Measurements from ENCODE around the gene SERPINI1. TPM values are rescaled to one million over a fixed set of nuclear protein-coding genes. Genes with fewer than 3 reads are reported as not detected.

The SERPINI1 gene
- polyA plus RNA-seq, 1 experiment: 0.91 TPM

DNA sequence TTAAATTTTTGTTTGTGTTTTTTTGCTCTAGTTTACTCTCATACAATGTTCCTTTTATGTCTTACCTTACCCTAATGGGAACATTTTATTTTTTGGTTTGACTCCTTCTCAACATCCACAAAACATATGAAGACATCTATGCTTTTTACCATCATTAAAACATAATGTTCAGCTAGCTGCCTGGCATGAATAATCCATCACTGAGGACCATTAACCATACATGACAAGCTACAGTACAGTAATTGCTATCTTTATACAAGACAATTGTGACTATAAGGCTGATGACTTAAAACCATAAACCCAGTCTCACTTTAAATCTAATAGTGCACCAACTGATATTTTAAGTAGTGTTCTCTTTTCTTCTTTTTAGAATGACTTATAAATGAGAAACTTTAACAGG lies 13.7 kb downstream of the SERPINI1 start:
- ChIA-PET POLR2A (no interaction called here), CTCF (interaction anchor here (1.0 kb wide), 1 partner anchor 12 kb away, joined by 3 read pairs; no protein-coding TSS in a partner anchor)
- DNase-seq (ENCODE audit: low read depth): no peak

DNA sequence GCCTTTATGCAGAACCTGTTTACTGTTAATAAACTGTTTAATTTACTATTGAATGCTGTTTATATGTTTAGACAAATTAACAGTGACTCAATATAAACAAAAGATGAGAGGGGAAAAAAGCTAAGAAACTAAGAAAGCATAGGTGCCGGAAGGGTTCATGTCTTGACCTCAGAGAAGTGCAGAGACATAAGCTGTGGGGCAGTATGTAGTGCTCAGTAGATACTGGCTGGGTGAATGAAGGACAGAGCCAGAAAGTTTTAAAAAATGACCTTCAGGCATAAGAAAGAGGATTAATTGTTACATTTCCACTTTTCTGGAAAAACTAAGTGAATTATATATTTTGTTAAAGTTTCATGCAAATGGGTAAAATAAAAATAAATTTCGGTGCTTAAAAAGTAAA lies 14.2 kb downstream of the SERPINI1 start:
- no peak for DNase-seq (ENCODE audit: low read depth)
- CTCF ChIA-PET: interaction anchor here (1.0 kb wide), 1 partner anchor 11 kb away, joined by 3 read pairs; no protein-coding TSS in a partner anchor
- no peak overlapping the region for H3K4me3 ChIP-seq (ENCODE audit: low read depth, low read length)
- POLR2A ChIA-PET: no interaction called here
- no peaks in the 10 kb centered on the region for H3K36me3 ChIP-seq (ENCODE audit: control insufficient read depth, insufficient read depth, low read length)
- H3K27me3 ChIP-seq (ENCODE audit: control insufficient read depth, insufficient read depth, low read length): no peaks in the 10 kb centered on the region
- TF ChIP-seq, protein P1, sequence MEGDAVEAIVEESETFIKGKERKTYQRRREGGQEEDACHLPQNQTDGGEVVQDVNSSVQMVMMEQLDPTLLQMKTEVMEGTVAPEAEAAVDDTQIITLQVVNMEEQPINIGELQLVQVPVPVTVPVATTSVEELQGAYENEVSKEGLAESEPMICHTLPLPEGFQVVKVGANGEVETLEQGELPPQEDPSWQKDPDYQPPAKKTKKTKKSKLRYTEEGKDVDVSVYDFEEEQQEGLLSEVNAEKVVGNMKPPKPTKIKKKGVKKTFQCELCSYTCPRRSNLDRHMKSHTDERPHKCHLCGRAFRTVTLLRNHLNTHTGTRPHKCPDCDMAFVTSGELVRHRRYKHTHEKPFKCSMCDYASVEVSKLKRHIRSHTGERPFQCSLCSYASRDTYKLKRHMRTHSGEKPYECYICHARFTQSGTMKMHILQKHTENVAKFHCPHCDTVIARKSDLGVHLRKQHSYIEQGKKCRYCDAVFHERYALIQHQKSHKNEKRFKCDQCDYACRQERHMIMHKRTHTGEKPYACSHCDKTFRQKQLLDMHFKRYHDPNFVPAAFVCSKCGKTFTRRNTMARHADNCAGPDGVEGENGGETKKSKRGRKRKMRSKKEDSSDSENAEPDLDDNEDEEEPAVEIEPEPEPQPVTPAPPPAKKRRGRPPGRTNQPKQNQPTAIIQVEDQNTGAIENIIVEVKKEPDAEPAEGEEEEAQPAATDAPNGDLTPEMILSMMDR (IDR thresholded peaks at IDR 0.05; ENCODE audit: insufficient read depth, low read depth, low read length): no peak

More for the DNA sequence above, 13.7 kb downstream of the SERPINI1 start:
- H3K36me3 ChIP-seq (ENCODE audit: control insufficient read depth, insufficient read depth, low read length): no peaks in the 10 kb centered on the region
- H3K4me3 ChIP-seq (ENCODE audit: low read depth, low read length): no peak overlapping the region
- no peaks in the 10 kb centered on the region for H3K27me3 ChIP-seq (ENCODE audit: control insufficient read depth, insufficient read depth, low read length)
- TF ChIP-seq, protein P1 (IDR thresholded peaks at IDR 0.05; ENCODE audit: insufficient read depth, low read depth, low read length): no peak

DNA sequence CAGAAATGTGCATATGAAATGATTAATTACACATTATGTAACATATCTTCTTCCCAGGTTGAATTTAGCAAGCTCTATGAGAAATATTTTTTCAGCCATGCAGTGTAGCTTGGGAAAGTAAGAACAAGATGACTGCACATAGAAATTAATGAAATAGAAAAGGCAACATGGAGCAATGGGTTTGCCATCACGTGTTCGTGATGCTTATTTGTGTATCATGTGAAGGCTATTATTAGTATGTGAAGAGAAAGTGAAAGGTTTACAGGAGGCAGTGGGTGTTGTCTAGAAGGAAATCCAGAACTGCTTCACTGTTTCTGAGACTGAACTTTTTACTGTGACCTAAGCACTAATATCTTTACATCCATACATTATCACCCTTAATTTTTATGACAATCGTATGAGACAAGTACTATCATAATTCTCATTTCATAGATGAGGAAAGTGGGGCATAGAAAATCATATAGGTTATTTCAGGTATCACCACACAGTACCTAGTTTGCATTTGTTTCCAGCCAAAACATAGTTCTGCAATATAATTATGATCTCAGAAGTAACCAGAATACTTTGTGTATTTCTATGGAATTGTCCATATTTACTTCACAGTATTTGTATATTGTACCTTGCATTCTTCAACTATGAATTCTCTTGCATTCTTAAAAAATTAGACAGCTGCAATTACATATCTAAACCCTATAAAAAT lies 14.9 kb downstream of the SERPINI1 start:
- DNase-seq (ENCODE audit: low read depth): no peak
- TF ChIP-seq, protein P1 (IDR thresholded peaks at IDR 0.05; ENCODE audit: insufficient read depth, low read depth, low read length): no peak

DNA sequence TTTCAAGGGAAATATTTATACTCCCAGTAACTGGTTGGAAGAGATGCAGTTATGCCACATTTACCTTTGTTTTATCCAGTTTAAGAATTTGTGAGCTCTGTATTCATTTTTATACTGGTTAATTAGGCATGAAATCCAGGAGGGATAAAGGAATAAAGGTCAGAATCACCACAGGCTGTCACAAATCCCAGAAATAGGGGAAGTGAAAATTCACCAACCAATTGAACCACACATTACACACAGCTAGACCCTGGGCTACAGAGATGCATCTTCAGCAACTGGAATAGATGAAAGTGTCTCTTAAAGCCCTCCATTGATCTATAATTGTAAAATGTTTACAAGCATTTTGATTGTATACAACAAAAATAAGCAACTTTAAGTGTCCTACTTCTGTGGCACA lies 18.5 kb downstream of the SERPINI1 start:
- H3K36me3 ChIP-seq (ENCODE audit: control insufficient read depth, insufficient read depth, low read length): no peaks in the 10 kb centered on the region
- no peak for DNase-seq (ENCODE audit: low read depth)
- TF ChIP-seq, protein P1 (IDR thresholded peaks at IDR 0.05; ENCODE audit: insufficient read depth, low read depth, low read length): no peak
- H3K4me3 ChIP-seq (ENCODE audit: low read depth, low read length): no peak overlapping the region
- ChIA-PET POLR2A (no interaction called here), CTCF (interaction anchor here (1.8 kb wide), 1 partner anchor 13 kb away, joined by 6 read pairs; no protein-coding TSS in a partner anchor)
- no peaks in the 10 kb centered on the region for H3K27me3 ChIP-seq (ENCODE audit: control insufficient read depth, insufficient read depth, low read length)

More for the DNA sequence above, 14.9 kb downstream of the SERPINI1 start:
- POLR2A ChIA-PET: no interaction called here
- no peaks in the 10 kb centered on the region for H3K27me3 ChIP-seq (ENCODE audit: control insufficient read depth, insufficient read depth, low read length)
- CTCF ChIA-PET: no interaction called here
- no peak overlapping the region for H3K4me3 ChIP-seq (ENCODE audit: low read depth, low read length)
- no peaks in the 10 kb centered on the region for H3K36me3 ChIP-seq (ENCODE audit: control insufficient read depth, insufficient read depth, low read length)

DNA sequence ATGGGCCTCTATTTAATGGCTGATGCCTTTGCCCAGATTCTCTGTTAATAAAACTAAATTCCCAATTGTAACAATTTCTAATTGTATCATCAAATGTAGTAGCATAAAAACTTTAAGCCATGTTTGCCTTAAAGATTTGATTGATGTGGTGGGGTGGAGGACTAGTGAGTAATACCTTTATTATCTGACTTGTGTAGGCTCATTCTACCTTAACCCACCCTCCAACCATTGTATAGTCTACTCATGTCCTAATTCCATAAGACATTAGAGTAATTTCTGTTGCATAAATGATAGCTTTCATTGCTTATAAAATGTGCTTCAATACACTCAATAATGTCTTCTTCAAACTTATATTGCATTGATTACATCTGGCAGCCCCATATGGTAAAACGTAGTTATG lies 25.8 kb downstream of the SERPINI1 start:
- ChIA-PET CTCF (interaction anchor here (1.4 kb wide), 1 partner anchor 12 kb away, joined by 3 read pairs; no protein-coding TSS in a partner anchor), POLR2A (no interaction called here)
- TF ChIP-seq, protein P1 (IDR thresholded peaks at IDR 0.05; ENCODE audit: insufficient read depth, low read depth, low read length): no peak

More for the DNA sequence above, 25.8 kb downstream of the SERPINI1 start:
- Histone ChIP-seq H3K36me3 (ENCODE audit: control insufficient read depth, insufficient read depth, low read length) (no peaks in the 10 kb centered on the region), H3K4me3 (ENCODE audit: low read depth, low read length) (no peak overlapping the region), H3K27me3 (ENCODE audit: control insufficient read depth, insufficient read depth, low read length) (no peaks in the 10 kb centered on the region)
- DNase-seq (ENCODE audit: low read depth): no peak
